GM12878 (cell line): ENCODE data around the gene GP9.

Source experiments
- BHLHE40 ChIP-seq, 2 experiments: fragments of 450-650 bp in 1 of 2; IDR thresholded peaks; 2 replicates each; pipeline ENCODE4 v1.6.1; 2011 to 2017; ENCODE audit warnings: low read depth in 2 of 2, borderline replicate concordance in 1 of 2, improper control_type of control experiment in 1 of 2, low read length in 1 of 2, mild to moderate bottlenecking in 1 of 2
- CHD4 ChIP-seq: fragments of 200-600 bp; sonication (generic); IDR thresholded peaks from 2 replicates; pipeline ENCODE4 v1.6.1; 2016; ENCODE audit warnings: mild to moderate bottlenecking
- CTCF ChIP-seq, 3 experiments: IDR thresholded peaks in 2 of 3; conservative IDR thresholded peaks in 1 of 3; 2 replicates each; pipeline ENCODE4 v1.5.1; 2011; ENCODE audit warnings: low read depth in 3 of 3, low read length in 3 of 3, mild to moderate bottlenecking in 3 of 3, control low read depth in 2 of 3, moderate library complexity in 2 of 3, inconsistent platforms in 1 of 3, mixed read lengths in 1 of 3; ENCODE audit not compliant: control insufficient read depth in 2 of 3, insufficient read depth in 1 of 3; ENCODE audit errors: extremely low read depth in 1 of 3
- FOXM1 ChIP-seq: IDR thresholded peaks from 2 replicates; pipeline ENCODE4 v1.6.1; 2012; ENCODE audit warnings: low read depth, mild to moderate bottlenecking, inconsistent platforms, low read length, moderate library complexity
- MEF2A ChIP-seq: IDR thresholded peaks from 2 replicates; pipeline ENCODE4 v1.6.1; 2011; ENCODE audit warnings: low read depth, mild to moderate bottlenecking, low read length, moderate library complexity; ENCODE audit not compliant: insufficient read depth
- POLR2A ChIP-seq: IDR thresholded peaks from 2 replicates; pipeline ENCODE4 v1.6.1; 2011; ENCODE audit warnings: low read depth, mild to moderate bottlenecking, low read length
- RAD21 ChIP-seq: IDR thresholded peaks from 2 replicates; pipeline ENCODE4 v1.6.1; 2011; ENCODE audit warnings: mild to moderate bottlenecking, low read depth, low read length, moderate library complexity; ENCODE audit not compliant: insufficient read depth
- SMAD1 ChIP-seq: fragments of 450-650 bp; IDR thresholded peaks from 2 replicates; pipeline ENCODE4 v1.6.1; 2018; ENCODE audit warnings: mild to moderate bottlenecking, low read depth; ENCODE audit not compliant: partially characterized antibody
- USF1 ChIP-seq: IDR thresholded peaks from 2 replicates; pipeline ENCODE4 v1.6.1; 2011; ENCODE audit warnings: borderline replicate concordance, low read depth, mild to moderate bottlenecking, moderate library complexity, mixed read lengths, low read length; ENCODE audit not compliant: insufficient read depth; ENCODE audit errors: extremely low read length
- ZNF24 ChIP-seq: fragments of 450-650 bp; IDR thresholded peaks from 2 replicates; pipeline ENCODE4 v1.6.1; 2017; ENCODE audit warnings: antibody characterized with exemption, mild to moderate bottlenecking

- no peak for TF ChIP-seq POLR2A
- TF ChIP-seq USF1, result no peak
- no peak for TF ChIP-seq SMAD1
- no peak for TF ChIP-seq CHD4
- TF ChIP-seq RAD21, result no peak
- TF ChIP-seq MEF2A, result no peak
- no peak for TF ChIP-seq BHLHE40 (IDR thresholded peaks at IDR 0.05; ENCODE audit: borderline replicate concordance in 1 of 2, low read depth in 2 of 2, low read length in 1 of 2)
- TF ChIP-seq CTCF (IDR thresholded peaks at IDR 0.05 in 2 of 3, conservative IDR thresholded peaks at IDR 0.05 in 1 of 3; ENCODE audit: control insufficient read depth in 2 of 3, extremely low read depth in 1 of 3, insufficient read depth in 1 of 3, low read depth in 3 of 3, low read length in 3 of 3), result no peak
- TF ChIP-seq ZNF24, result no peak
- TF ChIP-seq FOXM1, result no peak
Measured at GRCh38 chr3:129047553-129047839, 13.1 kb upstream of the GP9 start.
